Measurements from ENCODE around the gene TBC1D1.

The TBC1D1 gene

DNA sequence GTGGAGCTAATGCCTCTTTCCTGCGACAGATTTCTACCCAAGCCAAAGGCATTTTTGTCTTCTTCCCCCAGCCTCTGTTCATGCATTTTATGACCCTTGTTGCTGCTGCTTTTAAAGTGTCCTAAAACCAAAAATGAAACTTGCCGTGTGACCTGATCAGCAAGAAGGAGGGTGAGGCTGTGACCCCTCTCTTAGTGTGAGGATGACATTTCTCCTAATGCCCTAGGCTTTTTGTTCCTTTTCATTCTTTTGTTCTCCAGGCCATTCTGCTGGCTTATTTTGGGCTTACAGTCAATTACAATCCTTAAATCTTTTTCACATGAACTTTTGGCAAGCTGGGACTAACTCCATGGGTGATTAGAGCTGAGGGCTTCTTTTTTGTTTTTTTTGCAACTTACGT, 103.7 kb downstream of the TBC1D1 start:
- DNase-seq (ENCODE audit: low read depth in 2 of 2): no peak

DNA sequence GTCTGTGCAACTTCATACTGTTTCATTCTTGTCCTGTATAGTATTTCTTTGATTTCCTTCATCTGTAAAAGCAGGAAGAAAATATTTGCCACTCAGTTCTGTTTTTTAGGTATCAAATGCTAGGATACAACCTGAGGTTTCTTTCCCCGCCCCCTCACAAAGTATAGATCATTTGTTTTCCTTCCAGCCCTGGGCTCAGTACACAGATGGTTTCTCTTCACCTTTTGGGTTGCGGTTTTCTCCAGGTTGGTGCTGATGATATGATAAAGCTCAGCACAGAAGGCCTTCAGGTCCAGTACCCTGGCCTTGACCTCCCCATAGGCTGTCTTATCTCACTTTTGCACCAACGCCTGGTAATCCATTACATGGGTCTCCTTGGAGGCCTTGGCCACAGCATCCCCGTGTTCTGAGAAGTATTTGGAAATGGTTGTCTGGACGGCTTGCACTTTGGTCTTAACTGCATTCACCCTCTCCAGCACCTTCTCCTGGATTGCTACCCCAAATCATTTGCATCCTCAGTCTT, 104.5 kb downstream of the TBC1D1 start:
- DNase-seq (ENCODE audit: low read depth in 2 of 2): no peak

- DNase-seq (ENCODE audit: low read depth in 2 of 2): no peak
These were observed 105.3 kb downstream of the TBC1D1 start for GRCh38 chr4:37995981-37996775.

DNA sequence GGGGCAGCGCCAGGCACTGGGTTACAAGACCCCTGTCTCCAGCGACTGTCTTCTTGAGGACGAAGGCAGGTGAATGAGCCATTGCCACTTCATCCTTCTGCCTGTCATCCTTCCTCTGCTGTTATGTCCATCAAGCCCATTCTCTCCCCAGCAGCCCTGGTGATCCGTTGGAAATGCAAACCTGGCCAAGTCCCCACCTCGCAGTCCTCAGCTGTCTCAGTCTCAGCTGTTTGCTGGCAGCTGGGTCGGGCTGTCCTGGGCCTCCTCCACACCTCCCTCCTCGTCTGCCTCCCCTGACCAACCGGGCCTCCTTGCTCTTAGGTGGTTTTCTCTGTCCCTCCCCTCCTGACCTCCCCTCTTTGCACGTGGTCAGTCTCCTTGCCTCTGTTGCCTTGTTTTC, 107.3 kb downstream of the TBC1D1 start:
- DNase-seq (ENCODE audit: low read depth in 2 of 2): no peak

- DNase-seq (ENCODE audit: low read depth in 2 of 2): no peak
These were observed 108.3 kb downstream of the TBC1D1 start for GRCh38 chr4:37999000-37999716.

DNA sequence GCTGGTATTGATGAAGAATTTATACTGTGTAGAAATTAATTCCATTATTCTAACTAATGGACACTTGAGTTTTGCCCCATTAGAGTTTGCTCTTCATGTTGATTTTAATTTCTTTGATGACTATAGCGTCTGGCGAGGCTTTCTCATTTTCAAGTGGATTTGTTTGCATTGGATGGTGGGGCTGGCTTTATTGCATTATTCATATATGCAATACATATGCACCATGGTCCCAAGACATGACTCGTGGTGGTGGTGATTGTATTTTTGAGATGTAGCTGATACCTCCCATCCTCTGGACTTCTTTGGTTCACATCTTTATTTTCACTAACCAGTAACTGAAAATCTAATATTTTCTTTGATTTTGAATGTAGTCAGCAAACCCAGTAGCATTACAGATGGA, 109.1 kb downstream of the TBC1D1 start:
- no peak for DNase-seq (ENCODE audit: low read depth in 2 of 2)

GRCh38 chr4:38001927-38002326, 111.0 kb downstream of the TBC1D1 start:
- DNase-seq (ENCODE audit: low read depth in 2 of 2): no peak

GRCh38 chr4:38002451-38003071, 111.7 kb downstream of the TBC1D1 start:
- no peak for DNase-seq (ENCODE audit: low read depth in 2 of 2)

DNA sequence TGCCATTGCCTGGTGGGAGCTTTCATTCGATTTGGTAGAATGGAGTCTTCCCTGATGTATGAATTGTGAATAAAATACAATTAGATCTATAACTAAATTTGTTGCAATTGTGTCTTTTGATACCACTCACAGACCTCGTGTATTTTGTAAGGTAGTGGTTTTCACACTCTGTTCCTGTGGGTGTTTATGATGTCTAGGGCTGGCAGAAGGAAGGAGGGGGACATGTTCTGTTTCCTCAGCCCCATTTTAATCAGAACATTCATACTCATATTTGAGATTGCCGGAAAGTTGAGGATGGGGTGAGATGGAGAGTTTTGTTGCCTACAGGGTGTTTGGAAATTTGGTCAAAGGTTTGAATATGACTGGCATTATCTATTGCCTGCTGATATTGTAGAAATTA, 112.2 kb downstream of the TBC1D1 start:
- no peak for DNase-seq (ENCODE audit: low read depth in 2 of 2)

GRCh38 chr4:38003628-38004027, 112.7 kb downstream of the TBC1D1 start:
- no peak for DNase-seq (ENCODE audit: low read depth in 2 of 2)

DNA sequence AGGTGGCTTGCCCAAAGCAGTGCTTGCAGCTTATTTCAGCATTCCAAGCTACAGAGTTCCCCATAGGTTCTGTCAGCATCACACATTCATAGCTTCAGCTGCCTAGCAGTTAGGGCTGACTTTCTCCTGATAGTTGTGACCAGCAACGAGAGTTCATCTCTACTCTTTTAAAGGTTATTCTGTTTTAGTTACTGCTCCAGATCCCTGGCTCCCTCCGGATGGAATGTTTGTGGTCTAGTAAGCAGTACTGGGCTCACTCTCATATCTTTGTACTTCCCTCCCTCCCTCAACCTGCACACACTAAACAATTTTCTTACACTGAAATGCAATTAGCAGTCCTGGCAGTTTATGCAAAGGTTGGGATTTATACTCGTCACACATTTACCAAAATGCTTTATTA, 113.2 kb downstream of the TBC1D1 start:
- no peak for DNase-seq (ENCODE audit: low read depth in 2 of 2)

GRCh38 chr4:38004887-38005286, 114.0 kb downstream of the TBC1D1 start:
- DNase-seq (ENCODE audit: low read depth in 2 of 2): no peak

- no peak for DNase-seq (ENCODE audit: low read depth in 2 of 2)
These were observed 114.8 kb downstream of the TBC1D1 start for GRCh38 chr4:38005637-38006036.

DNA sequence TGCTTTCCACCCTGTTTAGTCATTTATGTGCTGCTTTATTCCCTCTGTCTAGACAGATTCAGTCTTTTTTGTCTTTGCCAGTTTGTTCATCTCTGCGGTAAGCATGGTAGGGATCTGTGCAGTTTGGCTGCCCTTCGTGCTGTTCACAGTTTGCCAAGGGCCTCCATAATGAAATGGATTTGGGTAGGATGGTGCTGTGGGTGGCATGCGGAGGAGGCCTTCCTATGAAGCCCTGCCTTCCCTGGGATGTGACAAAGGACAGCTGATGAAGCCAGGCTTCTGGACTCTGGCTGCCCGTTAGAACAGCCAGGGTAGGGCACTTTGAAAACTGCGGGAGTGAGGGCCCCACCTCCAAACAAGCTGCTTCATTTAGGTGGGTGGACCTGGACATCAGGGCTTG, 116.8 kb downstream of the TBC1D1 start:
- no peak for DNase-seq (ENCODE audit: low read depth in 2 of 2)

GRCh38 chr4:38008571-38009021, 117.7 kb downstream of the TBC1D1 start:
- no peak for DNase-seq (ENCODE audit: low read depth in 2 of 2)

- DNase-seq (ENCODE audit: low read depth in 2 of 2): no peak
These were observed 118.5 kb downstream of the TBC1D1 start for GRCh38 chr4:38009421-38009820.

DNA sequence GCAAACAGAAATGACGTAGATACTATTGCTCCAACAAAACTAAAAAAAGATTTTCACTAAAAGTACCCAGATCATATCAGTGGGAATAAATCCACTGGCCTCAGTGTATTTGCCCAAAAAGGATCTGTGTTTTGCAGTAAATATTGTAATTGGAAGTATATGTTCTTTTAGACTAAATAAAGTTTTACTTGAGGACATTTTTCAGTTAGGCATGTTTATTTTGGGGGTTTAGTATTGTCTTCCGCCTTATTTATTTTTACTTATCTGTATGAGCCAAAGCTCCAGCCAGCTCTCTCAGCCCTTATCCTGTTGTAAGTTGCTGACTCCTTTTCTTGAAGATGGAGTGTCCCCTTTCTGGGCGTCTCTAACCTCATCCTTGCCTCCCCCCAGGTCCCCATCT, 119.1 kb downstream of the TBC1D1 start:
- no peak for DNase-seq (ENCODE audit: low read depth in 2 of 2)

DNA sequence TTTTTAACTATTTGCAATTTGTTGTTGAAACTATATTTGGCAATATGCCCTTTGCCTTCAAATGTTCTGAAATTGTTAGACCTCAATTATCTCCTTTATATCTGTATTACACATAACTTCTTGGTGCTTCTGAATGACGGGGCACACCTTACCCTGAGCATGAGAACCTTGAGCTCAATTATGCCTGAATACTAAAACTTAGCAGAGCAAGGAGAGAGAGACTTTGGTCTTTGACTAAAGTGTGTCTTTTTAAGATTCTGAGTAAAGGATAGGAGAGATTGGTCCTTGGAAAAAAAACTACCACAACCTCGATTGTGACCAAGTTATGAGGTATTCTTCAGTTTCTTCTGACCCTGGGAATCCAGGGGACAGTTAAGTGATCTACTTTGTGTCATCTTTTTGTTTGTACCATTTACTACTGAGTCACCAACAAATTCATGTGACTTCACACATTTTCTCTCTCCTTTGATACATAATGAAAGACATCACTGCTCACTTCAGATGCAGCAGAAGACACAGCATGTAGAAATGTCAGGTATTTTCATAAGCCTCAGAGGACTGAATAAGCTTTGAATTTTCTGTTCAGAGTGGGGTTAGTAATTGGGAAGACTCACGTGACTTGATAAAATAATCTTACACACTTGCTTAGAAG, 120.8 kb downstream of the TBC1D1 start:
- no peak for DNase-seq (ENCODE audit: low read depth in 2 of 2)

DNA sequence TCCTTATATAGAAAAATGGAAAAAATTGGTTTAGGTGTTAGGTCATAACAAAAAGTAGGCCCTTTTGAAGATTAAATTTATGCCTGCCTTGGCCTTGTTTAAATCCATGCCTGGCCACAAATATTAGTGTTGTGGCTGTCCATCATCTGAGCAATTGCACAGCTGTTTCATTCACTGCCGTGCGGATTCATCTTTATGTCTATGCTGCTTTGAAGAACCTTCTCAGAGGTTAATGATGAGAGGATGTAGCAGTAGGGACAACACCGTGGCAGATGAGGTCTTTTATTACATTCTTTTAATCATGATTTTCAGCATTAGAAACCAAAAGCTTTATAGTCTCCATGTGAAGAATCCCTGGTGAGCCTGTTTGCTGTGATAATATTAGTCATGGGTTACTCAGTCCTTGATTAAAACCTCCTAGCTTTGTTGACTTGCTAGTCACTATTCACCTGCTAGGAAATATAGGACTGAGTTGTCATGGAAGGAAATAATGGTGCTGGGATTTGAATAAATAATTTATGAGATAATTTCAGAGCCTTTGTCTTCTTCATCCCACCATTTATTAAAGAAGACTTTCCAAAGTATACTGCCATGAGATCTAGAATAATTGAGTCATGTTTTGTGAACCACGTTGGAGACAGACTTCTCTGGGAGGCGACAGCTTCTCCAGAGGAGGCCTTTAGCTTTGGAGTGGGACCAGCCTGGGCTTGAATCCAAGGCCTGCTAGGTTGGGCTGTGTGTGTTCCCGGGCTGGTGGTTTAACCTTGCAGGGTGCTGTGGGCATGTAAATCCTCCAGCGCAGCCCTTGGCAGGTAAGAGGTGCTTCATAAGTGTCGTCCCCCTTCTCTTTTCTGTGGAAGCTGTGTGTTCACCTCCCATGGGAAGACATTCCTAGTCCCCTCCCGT, 122.8 kb downstream of the TBC1D1 start:
- no peak for DNase-seq (ENCODE audit: low read depth in 2 of 2)

DNA sequence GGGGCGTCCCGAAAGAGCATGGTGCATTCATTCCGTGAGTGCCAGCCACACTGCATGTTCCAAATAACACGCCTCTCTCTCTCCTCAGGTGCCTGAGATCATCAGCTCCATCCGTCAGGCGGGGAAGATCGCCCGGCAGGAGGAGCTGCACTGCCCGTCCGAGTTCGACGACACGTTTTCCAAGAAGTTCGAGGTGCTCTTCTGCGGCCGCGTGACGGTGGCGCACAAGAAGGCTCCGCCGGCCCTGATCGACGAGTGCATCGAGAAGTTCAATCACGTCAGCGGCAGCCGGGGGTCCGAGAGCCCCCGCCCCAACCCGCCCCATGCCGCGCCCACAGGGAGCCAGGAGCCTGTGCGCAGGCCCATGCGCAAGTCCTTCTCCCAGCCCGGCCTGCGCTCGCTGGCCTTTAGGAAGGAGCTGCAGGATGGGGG, 123.6 kb downstream of the TBC1D1 start:
- DNase-seq (ENCODE audit: low read depth in 2 of 2): no peak

Data from fibroblast of skin of left quadriceps (primary cell).